Subcutaneous preadipocyte (primary cell): ENCODE measurements around the gene FAM47B. TPM values are rescaled to one million over a fixed set of nuclear protein-coding genes. Genes with fewer than 3 reads are reported as not detected.

ENCODE experiments used
- total RNA-seq: library from RNA; depleted of rRNA; stranded (reverse); fragments of >200 nt; gene quantifications from 2 replicates; pipeline ENCODE4 v1.2.3, GENCODE V29; 2012

The FAM47B gene
- not detected in 2 replicates for total RNA-seq

GRCh38 chrX:34942496-34942895 lies at the start of gene FAM47B:
TSS of gene FAM47B (plus strand) at chrX:34942796. CDS start at chrX:34942832, 36 bp downstream.

